Measurements from ENCODE around the gene VPS39.

Gene VPS39

DNA sequence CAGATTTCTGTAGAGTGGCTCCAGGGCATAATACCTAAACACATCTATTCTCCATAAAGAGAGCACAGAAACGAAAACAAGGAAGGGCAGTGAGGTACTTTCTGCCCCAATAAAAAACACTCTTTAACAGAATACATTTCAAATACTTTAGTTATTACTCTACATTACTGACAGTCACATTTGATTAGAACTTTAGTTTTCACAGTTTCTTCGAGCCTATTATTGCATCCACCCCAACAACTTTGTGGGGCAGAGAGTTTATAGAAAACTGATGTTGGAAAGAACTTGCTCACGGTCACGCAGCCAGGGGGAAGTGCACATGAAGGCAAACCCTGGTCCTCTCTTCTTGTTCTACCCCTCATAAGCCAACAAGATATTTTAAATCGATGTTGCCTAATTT, 9.0 kb downstream of the VPS39 start:
- no peak for DNase-seq

DNA sequence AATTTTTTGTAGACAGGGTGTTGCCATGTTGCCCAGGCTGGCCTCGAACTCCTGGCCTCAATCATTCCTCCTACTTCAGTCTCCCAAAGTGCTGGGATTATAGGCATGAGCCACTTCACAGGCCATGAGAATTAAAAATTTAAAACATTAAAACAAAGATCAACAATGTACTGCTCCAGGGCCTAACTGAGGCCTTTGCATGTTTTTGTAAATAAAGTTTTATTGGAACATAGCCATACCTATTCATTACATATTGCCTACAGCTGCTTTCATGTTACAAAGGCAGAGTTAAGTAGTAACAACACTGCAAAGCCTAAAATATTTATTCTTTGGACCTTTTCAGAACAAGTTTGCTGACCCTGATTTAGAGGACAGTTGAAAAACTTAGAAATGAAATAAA, 9.6 kb downstream of the VPS39 start:
- DNase-seq = no peak

DNA sequence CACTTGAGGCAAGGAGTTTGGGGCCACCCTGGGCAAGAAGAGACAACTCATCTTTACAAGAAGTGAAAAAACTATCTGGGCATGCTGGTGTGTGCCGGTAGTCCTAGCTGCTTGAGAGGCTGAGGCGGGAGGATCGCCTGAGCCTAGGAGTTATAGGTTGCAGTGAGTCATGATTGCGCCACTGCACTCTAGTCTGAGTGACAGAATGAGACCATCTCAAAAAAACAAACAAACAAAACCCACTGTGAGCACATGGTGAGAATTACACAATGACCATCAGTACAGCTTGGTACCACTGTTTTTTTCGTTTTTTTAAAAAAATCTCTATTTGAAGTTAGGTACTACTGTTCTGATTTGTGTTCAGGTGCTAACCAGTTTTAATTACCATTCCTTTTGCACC, 13.6 kb downstream of the VPS39 start:
- no peak for DNase-seq

DNA sequence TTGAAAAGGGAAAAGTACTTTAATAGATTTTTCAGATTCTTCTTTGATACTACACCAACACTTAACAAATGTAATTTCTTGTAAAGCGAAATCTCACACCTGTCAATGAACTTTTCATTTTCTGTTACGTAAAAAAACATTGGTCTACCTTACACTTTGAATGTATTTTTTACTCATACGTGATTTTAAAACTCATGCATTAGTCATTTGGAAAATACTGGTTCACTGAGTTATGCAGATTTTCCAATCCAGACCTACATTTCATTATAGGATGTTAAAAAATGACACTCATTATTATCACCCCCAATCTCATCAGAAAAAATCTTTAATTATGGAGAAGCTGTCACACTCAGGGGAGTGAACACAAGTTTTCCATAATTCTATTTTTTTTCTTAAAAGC, 14.7 kb downstream of the VPS39 start:
- no peak for DNase-seq

DNA sequence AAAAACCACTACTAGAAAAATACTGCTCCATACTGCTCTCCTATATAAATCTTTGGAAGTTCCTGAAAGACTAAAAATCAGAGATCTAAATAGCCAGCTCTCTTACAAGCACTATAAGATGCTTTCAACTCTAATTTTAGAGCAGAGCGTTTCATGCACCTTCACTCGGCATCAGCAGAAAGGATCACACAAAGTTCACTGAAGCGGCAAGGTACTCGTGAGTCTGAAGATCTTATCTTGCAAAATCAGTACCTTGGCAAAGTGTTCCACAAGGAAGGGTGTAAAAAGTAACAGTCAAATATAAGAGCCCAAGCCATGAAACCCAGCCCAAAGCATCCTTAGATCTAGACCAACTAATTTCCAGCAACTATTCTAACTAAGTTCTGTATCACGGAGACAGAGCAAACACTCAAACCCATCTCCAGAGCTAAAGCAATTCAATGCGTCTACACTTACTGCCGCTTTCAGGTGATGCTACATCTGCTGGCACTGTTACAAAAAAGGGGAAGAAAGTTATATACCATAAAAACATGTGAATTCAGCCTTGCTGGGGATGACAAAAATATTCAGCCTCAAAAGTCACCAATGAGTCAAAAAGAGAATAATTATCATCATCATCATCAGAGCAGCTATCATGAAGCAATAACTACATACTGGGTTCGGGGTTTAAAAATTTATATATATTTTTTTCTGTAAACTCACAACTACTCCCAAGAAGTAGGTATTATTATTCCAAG, 16.3 kb downstream of the VPS39 start:
- no peak for DNase-seq

DNA sequence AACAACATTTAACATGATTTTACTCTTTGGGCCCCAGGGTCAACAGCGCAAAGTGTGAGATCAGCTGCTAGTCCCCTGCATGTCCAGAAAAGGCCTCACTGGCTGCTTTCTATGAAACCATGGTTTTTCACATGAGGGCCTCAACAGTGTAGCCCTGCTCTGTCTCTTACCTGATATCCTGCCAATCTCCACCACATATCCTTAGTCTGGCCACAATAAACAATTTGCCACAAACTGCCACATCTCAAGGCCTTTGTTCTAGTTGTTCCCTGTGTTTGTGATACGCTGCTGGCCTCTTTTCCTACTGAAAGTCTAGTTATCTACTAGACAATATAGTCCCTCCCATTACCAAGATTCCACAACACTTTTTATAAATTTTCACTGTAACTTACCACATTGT, 17.7 kb downstream of the VPS39 start:
- no peak for DNase-seq

DNA sequence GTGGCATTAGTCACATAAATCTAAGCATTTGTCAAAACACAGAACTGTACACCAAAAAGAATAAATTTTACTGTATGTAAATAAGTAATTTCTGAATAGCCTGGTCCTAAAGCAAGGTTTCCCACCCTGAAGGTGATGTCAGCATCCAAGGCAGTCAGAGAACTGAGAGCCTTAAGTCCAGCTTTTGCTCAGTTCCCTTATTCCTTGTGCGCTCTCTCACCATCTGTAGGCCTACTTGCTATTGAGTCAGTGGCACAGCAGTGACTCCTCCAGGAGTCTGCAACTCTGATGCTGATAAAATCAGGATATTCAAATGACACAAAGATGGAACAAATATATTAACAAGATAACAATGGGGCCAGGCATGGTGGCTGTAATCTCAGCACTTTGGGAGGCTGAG, 22.3 kb downstream of the VPS39 start:
- no peak for DNase-seq

DNA sequence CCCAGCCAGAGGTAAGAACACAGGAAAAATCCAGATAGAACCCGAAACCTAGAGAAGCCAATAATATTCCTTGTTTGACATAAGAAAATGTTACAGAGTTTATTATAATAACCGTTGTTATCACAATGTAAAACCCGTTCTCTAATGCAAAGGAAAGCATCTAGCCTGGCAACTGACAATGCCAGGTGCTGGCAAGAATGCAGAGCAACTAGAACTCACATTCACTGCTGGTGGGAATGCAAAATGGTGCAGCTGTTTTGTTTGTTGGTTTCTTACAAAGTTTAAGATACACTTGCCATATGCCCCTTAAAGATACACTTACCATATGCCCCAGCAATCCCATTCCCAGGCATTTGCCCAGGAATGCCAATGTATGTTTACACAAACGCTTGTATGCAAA, 23.4 kb downstream of the VPS39 start:
- DNase-seq = no peak

DNA sequence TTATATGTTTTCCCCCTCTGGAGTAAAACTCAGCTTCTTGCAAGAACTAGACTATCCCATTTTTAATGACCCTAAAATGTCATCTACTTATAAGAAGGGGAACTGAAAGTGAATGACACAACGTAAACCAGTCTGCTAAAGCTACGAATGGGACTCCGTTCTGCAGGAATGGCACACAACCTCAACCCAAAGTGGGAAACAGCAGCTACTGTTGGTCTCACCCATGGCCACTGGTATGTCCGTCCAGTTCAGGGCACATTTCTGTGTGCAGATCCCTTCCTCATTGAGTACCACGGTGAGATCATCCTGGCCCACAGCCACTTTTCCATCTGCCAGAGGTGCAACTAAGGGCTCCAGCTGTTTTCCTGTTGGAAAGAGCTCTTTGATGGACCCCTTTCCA, 23.8 kb downstream of the VPS39 start:
- DNase-seq = no peak

DNA sequence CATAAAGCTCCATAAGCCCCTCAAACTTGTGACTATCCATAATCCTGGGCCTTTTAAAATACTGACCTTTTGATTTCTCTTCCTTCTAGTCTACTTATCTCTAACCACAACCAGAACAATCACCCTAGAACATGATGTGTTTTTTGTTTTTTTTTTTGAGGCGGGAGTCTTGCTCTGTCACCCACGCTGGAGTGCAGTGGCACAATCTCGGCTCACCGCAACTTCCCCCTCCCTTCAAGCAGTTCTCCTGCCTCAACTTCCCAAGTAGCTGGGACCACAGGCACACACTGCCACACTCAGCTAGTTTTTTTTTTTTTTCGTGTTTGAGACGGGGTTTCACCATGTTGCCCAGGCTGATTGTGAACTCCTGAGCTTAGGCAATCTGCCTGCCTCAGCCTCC, 25.1 kb downstream of the VPS39 start:
- DNase-seq = no peak

DNA sequence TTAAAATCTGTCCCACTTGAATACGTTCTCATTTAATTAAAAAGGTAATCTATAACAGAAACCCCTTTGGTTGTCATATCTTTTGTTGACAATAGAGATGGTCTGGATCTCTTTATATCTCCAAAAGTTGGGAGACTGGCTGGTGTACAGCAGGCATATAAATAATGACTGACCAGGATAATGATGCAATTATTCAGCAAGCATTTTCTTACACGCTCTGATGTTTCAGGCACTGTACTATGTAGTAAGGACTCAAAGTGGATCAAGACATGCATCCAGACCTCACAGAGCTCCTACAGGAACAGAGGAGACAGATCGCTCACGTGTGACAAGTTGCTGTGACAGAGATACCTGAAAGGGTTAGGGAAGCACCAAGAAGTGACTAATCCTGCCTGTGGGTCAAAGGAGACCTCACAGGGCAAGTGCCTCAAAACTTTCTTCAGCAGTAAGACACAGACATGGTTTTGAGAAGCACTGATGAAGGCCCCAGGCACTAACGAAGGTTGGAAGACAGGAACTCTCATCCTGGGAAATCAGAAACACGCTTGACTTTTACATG, 25.7 kb downstream of the VPS39 start:
- DNase-seq = no peak

DNA sequence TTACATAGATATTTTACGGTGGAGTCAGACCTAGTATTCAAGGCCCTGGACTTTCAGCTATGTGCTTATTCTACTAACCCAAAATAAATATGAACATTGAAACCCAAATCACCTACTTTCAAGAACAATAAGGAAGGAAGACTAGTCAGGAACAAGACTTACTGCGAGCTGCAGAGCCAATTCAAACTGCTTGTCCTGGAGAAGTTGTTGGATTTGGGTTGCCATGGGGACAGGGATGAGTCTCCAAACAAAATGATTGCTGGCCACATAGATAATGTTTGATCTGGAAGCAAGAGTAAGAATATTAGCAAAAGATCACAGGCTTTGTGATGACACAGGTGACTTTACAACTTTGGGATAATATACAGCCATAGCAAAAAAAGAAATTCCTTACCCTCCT, 30.0 kb downstream of the VPS39 start:
- no peak for DNase-seq

DNA sequence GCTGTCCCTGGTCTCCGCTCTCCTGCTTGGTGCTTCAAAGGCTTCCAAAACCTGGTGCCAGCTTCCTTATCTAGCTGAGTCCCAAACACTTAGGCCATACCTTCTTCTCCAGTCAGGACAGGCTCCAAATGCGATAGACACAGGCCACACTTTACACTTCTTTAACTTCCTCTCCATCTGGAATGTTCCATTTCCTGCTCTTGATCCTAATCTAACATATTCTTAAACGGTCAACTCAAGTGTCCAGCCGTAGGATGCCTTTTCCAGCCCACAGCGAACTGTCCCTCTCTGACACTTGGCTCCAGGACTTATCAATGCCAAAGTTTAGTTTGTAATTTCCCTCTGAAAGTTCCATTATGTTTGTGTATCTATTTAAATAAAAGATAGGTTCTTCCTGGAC, 32.4 kb downstream of the VPS39 start:
- DNase-seq = no peak

DNA sequence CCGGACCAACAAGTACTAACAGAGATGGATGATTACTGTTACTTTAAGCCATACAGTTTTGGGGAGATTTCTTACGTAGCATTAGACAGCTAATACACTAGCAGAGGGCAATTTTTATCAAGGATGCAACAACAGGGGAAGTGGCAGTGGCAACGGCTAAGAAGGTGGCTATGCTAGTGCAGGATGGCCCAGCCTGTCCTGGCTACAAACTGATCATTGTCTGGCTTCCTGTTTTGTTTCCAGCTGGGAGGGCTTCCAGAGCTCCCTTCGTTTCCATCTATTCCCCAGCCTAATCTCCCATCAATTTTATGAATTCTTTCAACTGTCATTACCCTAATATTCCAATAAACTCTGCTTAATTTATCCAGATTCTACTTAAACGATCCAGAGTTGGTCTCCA, 35.6 kb downstream of the VPS39 start:
- DNase-seq = no peak

DNA sequence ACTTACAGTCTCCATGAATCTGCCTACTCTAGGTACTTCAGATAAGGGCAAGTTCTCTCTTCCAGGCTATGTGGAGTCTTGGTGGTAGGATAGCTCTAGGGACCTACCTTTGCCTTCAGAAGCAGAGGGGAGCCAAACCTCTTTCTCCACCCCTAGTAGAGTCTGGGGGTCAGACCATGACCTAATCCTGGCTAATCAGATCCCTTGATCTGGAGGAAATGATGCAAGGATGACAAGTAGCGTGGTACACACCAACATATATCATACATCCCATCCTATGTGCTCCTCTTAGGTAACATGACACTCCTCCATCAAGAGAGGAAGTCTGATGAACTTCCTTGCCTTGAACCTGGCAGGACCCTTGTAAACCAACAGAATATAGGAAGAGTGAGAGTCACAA, 36.3 kb downstream of the VPS39 start:
- no peak for DNase-seq

DNA sequence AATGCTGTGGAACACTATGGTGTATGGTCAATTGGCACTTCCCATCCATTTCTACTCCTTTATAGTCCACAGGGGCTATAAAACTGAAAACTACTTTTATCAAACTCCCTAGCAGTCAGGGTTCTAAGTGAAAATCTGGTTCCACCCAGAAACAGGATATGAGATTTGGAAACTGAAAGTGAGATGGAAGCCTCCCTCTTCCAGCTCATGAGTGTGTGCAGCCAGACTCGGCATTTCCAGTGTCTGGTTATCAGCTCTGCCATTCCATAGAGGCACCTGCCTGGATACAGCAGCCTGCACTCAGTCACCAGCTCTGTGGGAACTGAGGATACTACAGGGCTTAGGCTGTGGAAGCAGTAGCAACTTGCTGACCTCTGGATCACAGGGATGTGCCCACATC, 37.0 kb downstream of the VPS39 start:
- DNase-seq = no peak

DNA sequence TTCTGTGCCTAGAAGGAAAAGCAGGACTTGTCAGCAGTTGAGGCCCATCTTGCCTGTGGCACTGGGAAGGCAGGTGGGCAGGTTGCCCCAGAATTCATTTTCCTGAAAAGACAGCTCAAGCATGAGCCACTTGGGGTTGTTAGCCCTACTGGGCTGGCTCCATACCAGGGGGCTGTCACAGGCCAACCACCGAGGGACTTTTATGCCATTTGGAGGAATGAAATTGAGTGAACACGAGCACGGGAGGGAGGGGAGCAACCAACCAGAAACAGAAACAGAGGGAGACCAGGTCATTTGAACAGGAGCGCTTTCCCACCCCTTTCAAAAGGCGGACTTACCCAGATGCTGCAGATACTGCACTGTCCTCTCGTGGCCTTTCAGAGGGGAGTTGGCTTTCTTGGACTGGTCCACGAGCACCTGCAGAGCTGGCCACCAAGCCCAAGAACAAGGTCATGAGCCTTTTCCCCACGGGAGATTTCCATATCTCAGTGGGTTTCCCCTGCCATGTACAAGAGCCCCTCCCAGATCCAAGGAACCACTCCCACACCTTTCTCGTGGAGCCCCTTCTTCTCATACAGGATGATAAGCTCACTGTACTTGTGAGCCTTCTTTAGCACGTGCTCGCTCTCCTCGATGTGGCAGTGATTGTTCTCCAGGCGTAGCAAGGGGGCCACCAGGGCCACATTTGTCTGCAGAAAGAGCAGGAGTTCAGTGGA, 41.7 kb downstream of the VPS39 start:
- no peak for DNase-seq

DNA sequence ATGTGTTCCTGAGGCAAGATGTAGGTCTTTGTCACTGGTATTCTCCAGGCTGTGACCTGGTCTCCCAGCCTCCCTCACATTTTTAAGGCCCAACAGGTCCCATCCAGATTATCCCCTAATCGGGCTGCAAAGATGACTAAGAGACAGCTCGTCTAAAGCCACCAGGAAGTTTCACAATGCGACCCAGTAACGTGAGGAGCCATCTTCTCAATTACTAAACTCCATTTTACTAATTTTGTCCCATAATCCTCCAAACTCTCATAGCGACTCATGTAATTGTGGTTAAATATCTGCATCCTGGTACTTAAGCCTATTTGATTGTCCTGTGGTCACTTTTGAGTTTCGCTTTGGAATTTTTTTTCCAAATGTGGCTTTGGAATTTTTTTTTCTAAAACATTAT, 43.0 kb downstream of the VPS39 start:
- DNase-seq = no peak

DNA sequence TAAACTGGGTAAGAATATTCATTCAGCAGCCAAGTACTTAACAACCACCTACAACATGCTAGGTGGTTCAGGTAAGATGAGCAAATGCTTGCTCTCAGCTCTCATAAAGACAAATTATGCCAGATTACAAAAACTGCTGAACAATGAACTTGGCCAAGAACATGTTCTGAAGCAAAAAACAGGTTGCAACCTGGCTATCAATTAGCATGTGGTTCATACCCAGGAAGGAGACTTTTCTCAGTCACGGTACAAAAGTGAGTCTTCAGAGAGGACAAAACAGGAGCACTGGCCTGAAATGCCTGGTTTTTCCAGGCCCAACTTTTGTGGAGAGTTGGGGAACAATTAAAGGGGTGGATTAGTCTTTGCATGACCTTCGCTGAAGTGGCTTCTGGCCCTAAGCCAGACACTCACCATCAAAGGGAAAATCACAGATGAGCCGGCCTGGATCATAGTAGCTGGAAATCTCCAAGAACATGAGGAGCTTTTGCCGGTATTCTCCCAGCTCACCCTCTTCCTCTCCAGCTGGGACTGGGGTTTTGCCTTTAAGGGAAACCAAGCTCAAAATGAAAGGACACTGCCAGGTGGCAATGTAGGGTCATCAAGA, 44.1 kb downstream of the VPS39 start:
- DNase-seq = no peak

DNA sequence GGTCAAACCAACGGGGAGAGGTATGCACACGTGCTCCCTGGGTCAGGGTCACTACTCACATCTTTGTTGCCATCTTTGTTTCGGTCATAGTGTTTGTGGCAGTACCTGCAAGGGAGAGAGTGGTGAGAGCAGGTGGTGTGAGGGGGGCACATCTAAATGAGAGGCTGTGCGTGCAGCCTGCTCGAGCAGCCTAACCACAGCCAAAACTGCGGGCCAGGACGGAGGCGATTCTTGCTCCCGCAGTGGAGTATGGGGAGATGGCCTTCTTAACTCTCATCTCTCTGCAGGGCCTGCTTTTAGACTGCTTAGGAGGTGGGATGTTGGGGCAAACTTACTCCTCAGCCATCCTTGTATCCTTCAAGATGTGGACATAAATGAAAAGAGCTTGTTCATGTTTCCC, 44.8 kb downstream of the VPS39 start:
- no peak for DNase-seq

DNA sequence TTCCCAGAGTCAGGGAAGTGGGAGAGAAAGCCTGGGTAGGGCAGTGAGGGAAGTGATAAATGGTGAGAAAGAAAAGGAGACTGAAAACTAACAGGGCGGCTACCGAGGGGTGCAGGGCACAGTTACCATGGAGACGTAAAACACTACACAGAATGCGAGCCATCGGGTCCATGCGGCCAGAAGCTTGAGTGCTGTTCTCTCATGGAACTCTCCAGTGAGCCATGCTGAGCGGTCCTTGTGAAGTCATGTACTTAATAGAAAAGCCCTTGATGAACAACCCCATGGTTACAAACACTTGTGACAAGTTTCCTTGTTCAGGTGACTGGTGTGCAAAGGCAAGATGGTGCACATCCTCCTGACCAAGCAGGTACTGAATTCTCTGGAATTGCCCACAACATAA, 48.0 kb downstream of the VPS39 start:
- no peak for DNase-seq

DNA sequence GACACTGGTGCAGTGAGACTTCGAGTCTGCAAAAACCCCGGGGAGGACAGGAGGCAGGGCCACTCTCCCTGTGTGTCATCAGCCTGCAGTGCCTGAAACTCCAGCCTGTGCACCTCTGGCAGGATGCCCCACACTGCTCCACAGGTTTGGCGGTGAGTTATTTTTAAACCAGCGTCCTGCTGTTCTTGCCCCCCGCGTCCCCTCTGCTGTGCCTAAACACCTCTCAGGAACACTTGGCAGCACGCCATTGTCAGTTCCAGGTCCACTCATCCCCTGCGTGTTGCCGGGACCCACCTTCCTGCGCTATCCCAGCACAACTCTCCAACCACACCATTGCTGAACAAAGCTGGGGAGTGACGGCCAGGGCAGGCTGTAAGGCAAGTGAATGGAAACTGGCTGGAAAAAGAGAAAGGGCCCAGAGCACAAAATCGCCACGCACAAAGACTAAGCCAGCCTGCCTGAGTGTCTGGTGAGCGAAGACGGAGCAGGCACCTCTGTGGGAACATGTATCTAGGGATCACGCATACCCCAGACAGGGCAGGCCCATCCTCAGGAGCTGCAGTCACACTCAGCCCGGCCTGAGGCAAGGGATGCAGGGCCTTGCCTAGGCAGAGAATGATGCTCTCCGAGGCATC, 48.6 kb downstream of the VPS39 start:
- no peak for DNase-seq

DNA sequence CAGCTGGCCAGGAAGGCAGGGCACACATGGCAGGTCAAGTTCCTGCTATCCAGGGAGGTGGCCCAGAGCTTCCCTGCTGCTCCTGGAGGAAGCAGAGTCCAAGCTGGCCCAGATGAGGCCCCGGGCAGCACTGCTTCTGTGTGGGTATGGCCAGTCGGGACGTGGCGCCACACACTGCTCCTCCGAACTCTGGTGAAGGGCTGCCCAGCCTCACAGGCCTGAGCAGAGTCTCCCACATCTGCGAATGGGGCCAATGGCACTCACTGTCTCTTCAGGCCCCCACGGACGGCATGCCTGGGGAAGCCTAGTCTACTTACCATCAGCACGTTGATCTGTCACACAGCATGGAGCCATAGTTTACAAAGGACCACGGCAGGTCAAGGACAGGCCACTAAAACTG, 49.2 kb downstream of the VPS39 start:
- no peak for DNase-seq

All from NCI-H748 treated with DMSO at 0.1 percent for 48 hours (cell line).